ENCODE results near the gene DAB2IP.

Gene DAB2IP

GRCh38 chr9:121694001-121694400 is 42.6 kb downstream of the DAB2IP start:
- Histone ChIP-seq H3K9ac (ENCODE audit: low read length) (no peak overlapping the region), H3K4me2 (ENCODE audit: low read length) (no peak overlapping the region), H3K9me2 (ENCODE audit: low read depth, low read length) (no peaks in the 10 kb centered on the region), H4K20me1 (ENCODE audit: insufficient read depth, low read length) (no peaks in the 10 kb centered on the region), H3K4me1 (ENCODE audit: insufficient read depth, low read length, severe bottlenecking) (peaks cover 31% of the 10 kb centered on the region), H3K9me3 (ENCODE audit: low read length) (no peaks in the 10 kb centered on the region), H3K27me3 (ENCODE audit: insufficient read depth, low read length) (no peaks in the 10 kb centered on the region), H3K4me3 (ENCODE audit: low read depth, low read length, poor library complexity, severe bottlenecking) (no peak overlapping the region), H3K36me3 (ENCODE audit: insufficient read depth, low read length) (no peaks in the 10 kb centered on the region), H3K79me2 (ENCODE audit: insufficient read depth, low read length) (no peaks in the 10 kb centered on the region), H2AFZ (ENCODE audit: low read length) (no peak overlapping the region), H3F3A (ENCODE audit: insufficient read depth, low read length) (no peaks in the 10 kb centered on the region), H3K27ac (ENCODE audit: low read depth, low read length, poor library complexity, severe bottlenecking) (no peak overlapping the region)
- TF ChIP-seq EZH2 (IDR thresholded peaks at IDR 0.05; ENCODE audit: borderline replicate concordance, low read length) = no peak
- TF ChIP-seq CTCF (IDR thresholded peaks at IDR 0.05; ENCODE audit: low read length) = no peak

- Histone ChIP-seq H3K27me3 (ENCODE audit: insufficient read depth, low read length) (no peaks in the 10 kb centered on the region), H3K9ac (ENCODE audit: low read length) (no peak overlapping the region), H3F3A (ENCODE audit: insufficient read depth, low read length) (no peaks in the 10 kb centered on the region), H3K9me2 (ENCODE audit: low read depth, low read length) (no peaks in the 10 kb centered on the region), H3K9me3 (ENCODE audit: low read length) (no peaks in the 10 kb centered on the region), H3K4me2 (ENCODE audit: low read length) (no peak overlapping the region), H3K79me2 (ENCODE audit: insufficient read depth, low read length) (no peaks in the 10 kb centered on the region), H3K27ac (ENCODE audit: low read depth, low read length, poor library complexity, severe bottlenecking) (no peak overlapping the region), H3K4me1 (ENCODE audit: insufficient read depth, low read length, severe bottlenecking) (peaks cover 33% of the 10 kb centered on the region), H3K4me3 (ENCODE audit: low read depth, low read length, poor library complexity, severe bottlenecking) (no peak overlapping the region), H3K36me3 (ENCODE audit: insufficient read depth, low read length) (no peaks in the 10 kb centered on the region), H2AFZ (ENCODE audit: low read length) (no peak overlapping the region), H4K20me1 (ENCODE audit: insufficient read depth, low read length) (no peaks in the 10 kb centered on the region)
- no peak for TF ChIP-seq EZH2 (IDR thresholded peaks at IDR 0.05; ENCODE audit: borderline replicate concordance, low read length)
These were observed 43.2 kb downstream of the DAB2IP start for GRCh38 chr9:121694600-121694999.

GRCh38 chr9:121696930-121697329 is 45.5 kb downstream of the DAB2IP start:
- Histone ChIP-seq H3K9me3 (ENCODE audit: low read length) (no peaks in the 10 kb centered on the region), H3K27me3 (ENCODE audit: insufficient read depth, low read length) (no peaks in the 10 kb centered on the region), H3K4me3 (ENCODE audit: low read depth, low read length, poor library complexity, severe bottlenecking) (no peak overlapping the region), H3K4me1 (ENCODE audit: insufficient read depth, low read length, severe bottlenecking) (peaks cover 42% of the 10 kb centered on the region), H3K36me3 (ENCODE audit: insufficient read depth, low read length) (no peaks in the 10 kb centered on the region), H4K20me1 (ENCODE audit: insufficient read depth, low read length) (no peaks in the 10 kb centered on the region), H3K79me2 (ENCODE audit: insufficient read depth, low read length) (no peaks in the 10 kb centered on the region), H2AFZ (ENCODE audit: low read length) (no peak overlapping the region), H3K4me2 (ENCODE audit: low read length) (no peak overlapping the region), H3K9me2 (ENCODE audit: low read depth, low read length) (no peaks in the 10 kb centered on the region), H3F3A (ENCODE audit: insufficient read depth, low read length) (no peaks in the 10 kb centered on the region), H3K9ac (ENCODE audit: low read length) (no peak overlapping the region), H3K27ac (ENCODE audit: low read depth, low read length, poor library complexity, severe bottlenecking) (no peak overlapping the region)
- TF ChIP-seq EZH2 (IDR thresholded peaks at IDR 0.05; ENCODE audit: borderline replicate concordance, low read length) (no peak), CTCF (IDR thresholded peaks at IDR 0.05; ENCODE audit: low read length) (no peak)

All from OCI-LY1 (cell line).